Measurements from ENCODE around the gene SNCA.

SNCA gene

GRCh38 chr4:89752932-89753598, 83.9 kb downstream of the SNCA start:
- H3K27ac Mint-ChIP-seq, result no peak overlapping the region
- H3K9me3 Mint-ChIP-seq (ENCODE audit: low read depth), result no peaks in the 10 kb centered on the region
- H3K4me1 Mint-ChIP-seq (ENCODE audit: low read depth), result no peaks in the 10 kb centered on the region
- H3K36me3 Mint-ChIP-seq, result no peaks in the 10 kb centered on the region
- no peaks in the 10 kb centered on the region for H3K27me3 Mint-ChIP-seq
- H3K4me3 Mint-ChIP-seq, result no peak overlapping the region

GRCh38 chr4:89751416-89751815, 85.5 kb downstream of the SNCA start:
- H3K4me1 Mint-ChIP-seq (ENCODE audit: low read depth), result no peaks in the 10 kb centered on the region
- H3K27me3 Mint-ChIP-seq, result no peaks in the 10 kb centered on the region
- no peak overlapping the region for H3K4me3 Mint-ChIP-seq
- H3K27ac Mint-ChIP-seq, result no peak overlapping the region
- no peaks in the 10 kb centered on the region for H3K9me3 Mint-ChIP-seq (ENCODE audit: low read depth)
- no peaks in the 10 kb centered on the region for H3K36me3 Mint-ChIP-seq

GRCh38 chr4:89746377-89746776, 90.6 kb downstream of the SNCA start:
- Mint-ChIP-seq H3K27me3 (peaks cover 1% of the 10 kb centered on the region), H3K4me3 (no peak overlapping the region), H3K36me3 (no peaks in the 10 kb centered on the region), H3K27ac (no peak overlapping the region), H3K9me3 (ENCODE audit: low read depth) (no peaks in the 10 kb centered on the region), H3K4me1 (ENCODE audit: low read depth) (no peaks in the 10 kb centered on the region)

DNA sequence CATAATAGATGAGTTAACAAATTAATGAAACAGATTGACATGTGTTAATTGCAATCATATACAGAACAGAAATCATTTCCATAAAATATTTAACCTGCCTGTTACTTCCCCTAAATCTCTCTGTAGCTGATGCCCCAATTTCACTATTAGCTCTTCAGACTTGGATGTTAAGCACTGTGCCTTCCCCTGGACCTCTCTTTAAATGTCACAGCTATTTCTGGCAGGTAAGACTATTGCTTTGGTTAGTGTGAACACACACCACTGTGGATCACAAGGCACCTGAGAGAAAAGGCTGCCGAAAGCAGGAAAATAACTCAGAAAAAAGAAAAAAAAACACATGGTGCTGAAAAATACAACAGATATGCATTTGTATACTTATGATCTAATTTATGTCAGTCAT, 91.3 kb downstream of the SNCA start:
- no peaks in the 10 kb centered on the region for H3K36me3 Mint-ChIP-seq
- no peaks in the 10 kb centered on the region for H3K9me3 Mint-ChIP-seq (ENCODE audit: low read depth)
- no peaks in the 10 kb centered on the region for H3K4me1 Mint-ChIP-seq (ENCODE audit: low read depth)
- H3K27me3 Mint-ChIP-seq, result peaks cover 1% of the 10 kb centered on the region
- H3K27ac Mint-ChIP-seq, result no peak overlapping the region
- H3K4me3 Mint-ChIP-seq, result no peak overlapping the region

GRCh38 chr4:89744914-89745313, 92.0 kb downstream of the SNCA start:
- Mint-ChIP-seq H3K36me3 (no peaks in the 10 kb centered on the region), H3K27ac (no peak overlapping the region), H3K4me1 (ENCODE audit: low read depth) (no peaks in the 10 kb centered on the region), H3K4me3 (no peak overlapping the region), H3K9me3 (ENCODE audit: low read depth) (no peaks in the 10 kb centered on the region), H3K27me3 (peaks cover 1% of the 10 kb centered on the region)

DNA sequence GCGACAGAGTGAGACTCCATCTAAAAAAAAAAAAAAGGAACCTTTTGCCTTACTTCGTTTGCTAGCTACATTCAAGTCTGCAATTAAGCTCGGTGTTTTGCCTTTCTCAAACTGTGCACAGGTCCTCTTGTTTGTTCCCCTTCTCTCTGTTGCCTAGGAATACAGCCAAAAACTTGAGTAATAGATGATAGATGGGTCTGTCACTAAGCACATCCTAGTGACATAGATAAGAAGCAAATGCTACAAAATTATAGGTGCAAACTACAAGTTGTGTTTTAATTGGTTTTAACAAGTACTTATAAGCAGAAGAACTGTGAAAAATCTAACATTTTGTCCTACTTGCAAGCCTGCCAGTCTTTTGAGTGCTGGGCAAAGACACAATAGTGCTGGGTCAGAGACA, 95.2 kb downstream of the SNCA start:
- H3K4me1 Mint-ChIP-seq (ENCODE audit: low read depth), result no peaks in the 10 kb centered on the region
- H3K27ac Mint-ChIP-seq, result no peak overlapping the region
- H3K4me3 Mint-ChIP-seq, result no peak overlapping the region
- H3K27me3 Mint-ChIP-seq, result peaks cover 1% of the 10 kb centered on the region
- H3K9me3 Mint-ChIP-seq (ENCODE audit: low read depth), result peaks cover 4% of the 10 kb centered on the region
- no peaks in the 10 kb centered on the region for H3K36me3 Mint-ChIP-seq

DNA sequence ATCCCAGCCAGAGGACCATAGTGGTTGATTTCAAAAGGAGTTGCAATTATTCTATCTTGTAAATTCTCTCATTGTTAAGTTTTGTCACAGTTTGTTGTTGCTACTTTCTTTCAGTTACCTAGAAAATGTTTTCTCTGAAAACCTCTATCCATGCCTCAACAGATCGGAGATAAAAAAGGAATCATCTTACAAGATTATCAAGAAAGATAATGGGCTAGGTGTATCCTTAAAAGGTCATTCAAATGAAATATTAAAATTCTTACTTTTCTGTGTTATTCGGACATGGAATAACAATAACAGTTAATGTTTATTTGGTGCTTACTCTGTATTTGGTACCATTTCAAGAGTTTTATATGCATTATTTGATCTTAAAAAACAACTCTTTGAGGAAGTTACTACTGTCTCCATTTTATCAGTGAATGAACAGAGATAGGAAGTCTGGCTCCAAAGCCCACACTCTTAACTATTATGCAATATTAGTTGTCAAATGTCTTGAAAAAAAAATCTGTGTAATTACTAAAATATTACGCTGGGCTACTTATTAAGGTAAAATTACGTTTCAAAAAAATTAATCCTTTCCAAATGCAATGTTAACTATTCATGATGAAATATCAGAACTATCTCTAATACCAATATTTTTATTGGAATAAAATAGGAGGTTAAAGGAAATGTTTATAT, 97.5 kb downstream of the SNCA start:
- H3K27ac Mint-ChIP-seq, result no peak overlapping the region
- H3K27me3 Mint-ChIP-seq, result peaks cover 1% of the 10 kb centered on the region
- peaks cover 4% of the 10 kb centered on the region for H3K9me3 Mint-ChIP-seq (ENCODE audit: low read depth)
- no peak overlapping the region for H3K4me3 Mint-ChIP-seq
- H3K36me3 Mint-ChIP-seq, result no peaks in the 10 kb centered on the region
- H3K4me1 Mint-ChIP-seq (ENCODE audit: low read depth), result no peaks in the 10 kb centered on the region

GRCh38 chr4:89737888-89738287, 99.1 kb downstream of the SNCA start:
- no peak overlapping the region for H3K4me3 Mint-ChIP-seq
- H3K27ac Mint-ChIP-seq, result no peak overlapping the region
- no peaks in the 10 kb centered on the region for H3K36me3 Mint-ChIP-seq
- H3K4me1 Mint-ChIP-seq (ENCODE audit: low read depth), result no peaks in the 10 kb centered on the region
- peaks cover 4% of the 10 kb centered on the region for H3K9me3 Mint-ChIP-seq (ENCODE audit: low read depth)
- peaks cover 1% of the 10 kb centered on the region for H3K27me3 Mint-ChIP-seq

DNA sequence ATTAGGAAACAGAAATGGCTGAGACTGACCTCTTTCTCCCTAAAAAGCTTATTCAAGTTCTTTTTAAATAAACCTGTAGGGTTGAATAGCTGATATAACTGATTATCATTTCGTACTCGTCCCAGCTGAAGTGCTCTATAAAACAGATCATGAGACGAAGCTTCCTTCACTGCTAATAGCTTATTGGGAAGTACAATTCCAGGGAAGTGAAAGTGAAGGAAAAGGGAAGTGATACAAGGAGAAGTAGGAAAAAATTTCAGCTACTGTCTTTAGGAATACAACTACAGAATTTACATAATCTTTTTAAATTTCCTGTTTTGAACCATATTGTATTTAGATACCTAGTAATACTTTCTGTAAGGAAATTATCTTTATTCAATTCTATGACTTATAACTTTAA, 103.0 kb downstream of the SNCA start:
- H3K9me3 Mint-ChIP-seq (ENCODE audit: low read depth), result no peaks in the 10 kb centered on the region
- no peak overlapping the region for H3K27ac Mint-ChIP-seq
- no peaks in the 10 kb centered on the region for H3K27me3 Mint-ChIP-seq
- H3K36me3 Mint-ChIP-seq, result no peaks in the 10 kb centered on the region
- H3K4me3 Mint-ChIP-seq, result no peak overlapping the region
- H3K4me1 Mint-ChIP-seq (ENCODE audit: low read depth), result no peaks in the 10 kb centered on the region

DNA sequence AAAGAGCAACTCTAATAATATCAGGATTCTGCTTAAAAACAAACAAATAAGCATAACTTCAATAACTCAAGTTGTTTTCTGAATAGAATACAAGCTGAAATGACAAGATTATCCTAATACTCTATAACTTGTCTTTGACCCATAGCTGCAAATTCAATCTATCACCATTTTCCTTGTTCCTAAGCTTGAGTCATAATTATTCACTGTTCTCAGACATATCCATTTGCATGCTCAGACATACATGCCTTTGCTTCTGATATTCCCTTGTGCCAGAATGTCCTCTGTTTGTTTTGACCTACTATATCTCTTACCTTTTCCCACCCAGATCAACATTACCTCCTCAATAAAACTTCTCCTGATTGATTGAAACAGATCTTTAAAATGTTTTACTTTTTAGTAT, 109.7 kb downstream of the SNCA start:
- Mint-ChIP-seq H3K4me3 (no peak overlapping the region), H3K36me3 (no peaks in the 10 kb centered on the region), H3K9me3 (ENCODE audit: low read depth) (no peaks in the 10 kb centered on the region), H3K4me1 (ENCODE audit: low read depth) (no peaks in the 10 kb centered on the region), H3K27ac (no peak overlapping the region), H3K27me3 (peaks cover 2% of the 10 kb centered on the region)

GRCh38 chr4:89725268-89725667, 111.7 kb downstream of the SNCA start:
- H3K36me3 Mint-ChIP-seq, result no peaks in the 10 kb centered on the region
- no peak overlapping the region for H3K27ac Mint-ChIP-seq
- H3K4me3 Mint-ChIP-seq, result no peak overlapping the region
- H3K9me3 Mint-ChIP-seq (ENCODE audit: low read depth), result no peaks in the 10 kb centered on the region
- peaks cover 2% of the 10 kb centered on the region for H3K27me3 Mint-ChIP-seq
- no peaks in the 10 kb centered on the region for H3K4me1 Mint-ChIP-seq (ENCODE audit: low read depth)

DNA sequence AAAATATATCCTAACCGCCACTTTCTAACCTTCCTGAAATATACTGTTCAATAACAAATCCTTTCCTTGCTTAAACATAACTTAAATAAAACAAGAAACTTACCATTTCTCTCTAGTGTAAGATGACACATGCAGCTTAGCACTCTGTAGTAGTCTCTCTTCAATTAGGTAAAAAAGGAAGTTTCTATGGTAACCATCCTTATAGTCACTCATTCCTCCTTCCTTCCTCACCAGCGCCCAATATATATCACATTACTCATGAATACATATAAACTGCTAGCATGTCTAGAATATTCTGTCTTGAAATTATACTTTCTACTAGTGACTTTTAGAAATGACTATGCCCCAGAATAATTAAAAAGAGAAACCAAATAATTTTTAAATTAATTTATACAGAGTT, 112.2 kb downstream of the SNCA start:
- peaks cover 2% of the 10 kb centered on the region for H3K27me3 Mint-ChIP-seq

GRCh38 chr4:89723096-89723495, 113.9 kb downstream of the SNCA start:
- H3K27me3 Mint-ChIP-seq, result peaks cover 4% of the 10 kb centered on the region
- no peaks in the 10 kb centered on the region for H3K9me3 Mint-ChIP-seq (ENCODE audit: low read depth)
- H3K4me3 Mint-ChIP-seq, result no peak overlapping the region
- no peak overlapping the region for H3K27ac Mint-ChIP-seq
- no peaks in the 10 kb centered on the region for H3K4me1 Mint-ChIP-seq (ENCODE audit: low read depth)
- no peaks in the 10 kb centered on the region for H3K36me3 Mint-ChIP-seq

More for the DNA sequence above, 112.2 kb downstream of the SNCA start:
- no peaks in the 10 kb centered on the region for H3K36me3 Mint-ChIP-seq
- no peak overlapping the region for H3K27ac Mint-ChIP-seq
- no peak overlapping the region for H3K4me3 Mint-ChIP-seq
- no peaks in the 10 kb centered on the region for H3K9me3 Mint-ChIP-seq (ENCODE audit: low read depth)
- H3K4me1 Mint-ChIP-seq (ENCODE audit: low read depth), result no peaks in the 10 kb centered on the region

GRCh38 chr4:89722517-89722916, 114.4 kb downstream of the SNCA start:
- H3K27ac Mint-ChIP-seq, result no peak overlapping the region
- H3K36me3 Mint-ChIP-seq, result no peaks in the 10 kb centered on the region
- H3K9me3 Mint-ChIP-seq (ENCODE audit: low read depth), result no peaks in the 10 kb centered on the region
- H3K4me3 Mint-ChIP-seq, result no peak overlapping the region
- H3K27me3 Mint-ChIP-seq, result peaks cover 4% of the 10 kb centered on the region
- no peaks in the 10 kb centered on the region for H3K4me1 Mint-ChIP-seq (ENCODE audit: low read depth)

DNA sequence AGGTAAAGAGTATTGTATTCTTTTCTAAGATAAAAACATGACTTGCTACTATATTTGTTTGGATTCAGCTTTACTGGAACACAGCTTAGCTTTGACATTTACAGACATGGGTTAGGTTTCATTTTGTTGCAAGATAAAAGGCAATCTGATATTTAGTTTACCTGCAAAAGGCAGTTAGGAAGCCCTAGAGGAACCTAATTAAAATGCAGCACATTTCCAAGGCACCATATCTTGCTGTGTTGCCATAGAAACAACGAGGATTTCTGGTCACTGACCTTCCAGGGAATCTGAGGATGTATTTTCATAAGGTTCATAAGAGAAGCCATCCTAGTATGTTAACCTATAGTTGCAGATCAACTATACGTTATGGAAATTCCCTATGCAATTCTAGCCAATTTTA, 116.0 kb downstream of the SNCA start:
- Mint-ChIP-seq H3K9me3 (ENCODE audit: low read depth) (no peaks in the 10 kb centered on the region), H3K27me3 (peaks cover 4% of the 10 kb centered on the region), H3K4me1 (ENCODE audit: low read depth) (no peaks in the 10 kb centered on the region), H3K4me3 (no peak overlapping the region), H3K27ac (no peak overlapping the region), H3K36me3 (no peaks in the 10 kb centered on the region)

GRCh38 chr4:89719536-89720090, 117.3 kb downstream of the SNCA start:
- Mint-ChIP-seq H3K4me3 (no peak overlapping the region), H3K9me3 (ENCODE audit: low read depth) (no peaks in the 10 kb centered on the region), H3K27me3 (peaks cover 2% of the 10 kb centered on the region), H3K36me3 (no peaks in the 10 kb centered on the region), H3K27ac (no peak overlapping the region), H3K4me1 (ENCODE audit: low read depth) (no peaks in the 10 kb centered on the region)

Data from activated naive CD8-positive, alpha-beta T cell (primary cell).